ENCODE measurements around the gene ZNF485.

DNA sequence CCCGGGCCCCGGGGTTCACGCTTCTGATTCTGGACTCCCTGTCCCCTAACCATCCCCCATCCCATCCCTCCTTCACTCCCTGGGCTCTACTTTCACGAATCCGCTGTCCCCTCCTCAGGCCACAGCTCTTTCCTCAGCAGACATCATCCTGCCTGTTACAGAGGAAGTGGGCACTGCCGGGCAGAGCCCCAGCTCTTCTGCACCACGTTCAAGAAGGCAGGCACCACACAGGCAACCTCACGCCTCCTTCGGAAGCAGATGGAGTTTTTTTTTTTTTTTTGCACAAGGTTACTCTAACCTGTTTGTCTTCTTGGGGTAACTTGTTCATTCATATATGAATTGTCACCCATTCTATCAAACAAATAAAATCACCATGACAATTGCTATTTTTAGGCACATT, 60.3 kb downstream of the ZNF485 start:
- TF ChIP-seq, protein P1, sequence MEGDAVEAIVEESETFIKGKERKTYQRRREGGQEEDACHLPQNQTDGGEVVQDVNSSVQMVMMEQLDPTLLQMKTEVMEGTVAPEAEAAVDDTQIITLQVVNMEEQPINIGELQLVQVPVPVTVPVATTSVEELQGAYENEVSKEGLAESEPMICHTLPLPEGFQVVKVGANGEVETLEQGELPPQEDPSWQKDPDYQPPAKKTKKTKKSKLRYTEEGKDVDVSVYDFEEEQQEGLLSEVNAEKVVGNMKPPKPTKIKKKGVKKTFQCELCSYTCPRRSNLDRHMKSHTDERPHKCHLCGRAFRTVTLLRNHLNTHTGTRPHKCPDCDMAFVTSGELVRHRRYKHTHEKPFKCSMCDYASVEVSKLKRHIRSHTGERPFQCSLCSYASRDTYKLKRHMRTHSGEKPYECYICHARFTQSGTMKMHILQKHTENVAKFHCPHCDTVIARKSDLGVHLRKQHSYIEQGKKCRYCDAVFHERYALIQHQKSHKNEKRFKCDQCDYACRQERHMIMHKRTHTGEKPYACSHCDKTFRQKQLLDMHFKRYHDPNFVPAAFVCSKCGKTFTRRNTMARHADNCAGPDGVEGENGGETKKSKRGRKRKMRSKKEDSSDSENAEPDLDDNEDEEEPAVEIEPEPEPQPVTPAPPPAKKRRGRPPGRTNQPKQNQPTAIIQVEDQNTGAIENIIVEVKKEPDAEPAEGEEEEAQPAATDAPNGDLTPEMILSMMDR (IDR thresholded peaks at IDR 0.05; ENCODE audit: low read depth, low read length, poor library complexity, severe bottlenecking), result no peak
- no peak for TF ChIP-seq EZH2phosphoT487 (IDR thresholded peaks at IDR 0.05; ENCODE audit: borderline replicate concordance, low read length)

Measured in DOHH2 (cell line).